ENCODE results near the gene SLC45A1. TPM values are rescaled to one million over a fixed set of nuclear protein-coding genes. Genes with fewer than 3 reads are reported as not detected.

The SLC45A1 gene
- total RNA-seq, 4 donors from 2014 or later: 5.4 to 15.1 (median 7.6) TPM

DNA sequence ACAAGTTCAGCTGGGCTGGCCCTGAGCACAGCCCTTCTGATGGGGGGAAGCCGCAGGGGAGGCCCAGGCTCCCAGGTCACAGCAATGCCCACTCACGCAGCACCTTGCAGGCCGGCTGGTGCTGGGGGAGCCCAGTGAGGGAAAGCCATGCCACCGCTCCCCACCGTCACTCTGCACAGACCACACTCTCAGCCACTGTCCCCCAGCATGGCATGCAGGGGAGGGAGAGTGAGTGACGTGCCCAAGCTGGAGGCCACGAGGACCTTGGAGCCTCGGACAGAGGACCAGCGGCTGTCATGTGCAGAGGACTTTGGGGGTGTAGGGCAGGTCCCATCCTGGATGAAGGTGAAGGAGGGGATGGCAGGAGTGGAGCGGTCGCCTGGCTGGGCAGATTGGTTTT is 25.1 kb downstream of the SLC45A1 start:
- no peaks in the 10 kb centered on the region for H3K9me3 ChIP-seq
- H3K27ac ChIP-seq: peak overlapping the region; percentile 71 to 86 (median 78)
- H3K4me3 ChIP-seq: peak overlapping the region in 1 of 4 donors; percentile 23
- 50 to 54% methylated on average over 10 to 11 of the region's 11 CpGs for WGBS, 2 donors
- DNase-seq (ENCODE audit: low spot score in 2 of 2): no peak
- H3K27me3 ChIP-seq: no peaks in the 10 kb centered on the region
- peaks cover 0 to 13% (median 6%) of the 10 kb centered on the region in 4 donors for H3K4me1 ChIP-seq
- H3K36me3 ChIP-seq: peaks cover 0 to 16% (median 0%) of the 10 kb centered on the region in 3 donors
- TF ChIP-seq EP300 (IDR thresholded peaks at IDR 0.05) (no peak), POLR2A (IDR thresholded peaks at IDR 0.05) (no peak)
- TF ChIP-seq, protein P1, sequence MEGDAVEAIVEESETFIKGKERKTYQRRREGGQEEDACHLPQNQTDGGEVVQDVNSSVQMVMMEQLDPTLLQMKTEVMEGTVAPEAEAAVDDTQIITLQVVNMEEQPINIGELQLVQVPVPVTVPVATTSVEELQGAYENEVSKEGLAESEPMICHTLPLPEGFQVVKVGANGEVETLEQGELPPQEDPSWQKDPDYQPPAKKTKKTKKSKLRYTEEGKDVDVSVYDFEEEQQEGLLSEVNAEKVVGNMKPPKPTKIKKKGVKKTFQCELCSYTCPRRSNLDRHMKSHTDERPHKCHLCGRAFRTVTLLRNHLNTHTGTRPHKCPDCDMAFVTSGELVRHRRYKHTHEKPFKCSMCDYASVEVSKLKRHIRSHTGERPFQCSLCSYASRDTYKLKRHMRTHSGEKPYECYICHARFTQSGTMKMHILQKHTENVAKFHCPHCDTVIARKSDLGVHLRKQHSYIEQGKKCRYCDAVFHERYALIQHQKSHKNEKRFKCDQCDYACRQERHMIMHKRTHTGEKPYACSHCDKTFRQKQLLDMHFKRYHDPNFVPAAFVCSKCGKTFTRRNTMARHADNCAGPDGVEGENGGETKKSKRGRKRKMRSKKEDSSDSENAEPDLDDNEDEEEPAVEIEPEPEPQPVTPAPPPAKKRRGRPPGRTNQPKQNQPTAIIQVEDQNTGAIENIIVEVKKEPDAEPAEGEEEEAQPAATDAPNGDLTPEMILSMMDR (IDR thresholded peaks at IDR 0.05): no peak

DNA sequence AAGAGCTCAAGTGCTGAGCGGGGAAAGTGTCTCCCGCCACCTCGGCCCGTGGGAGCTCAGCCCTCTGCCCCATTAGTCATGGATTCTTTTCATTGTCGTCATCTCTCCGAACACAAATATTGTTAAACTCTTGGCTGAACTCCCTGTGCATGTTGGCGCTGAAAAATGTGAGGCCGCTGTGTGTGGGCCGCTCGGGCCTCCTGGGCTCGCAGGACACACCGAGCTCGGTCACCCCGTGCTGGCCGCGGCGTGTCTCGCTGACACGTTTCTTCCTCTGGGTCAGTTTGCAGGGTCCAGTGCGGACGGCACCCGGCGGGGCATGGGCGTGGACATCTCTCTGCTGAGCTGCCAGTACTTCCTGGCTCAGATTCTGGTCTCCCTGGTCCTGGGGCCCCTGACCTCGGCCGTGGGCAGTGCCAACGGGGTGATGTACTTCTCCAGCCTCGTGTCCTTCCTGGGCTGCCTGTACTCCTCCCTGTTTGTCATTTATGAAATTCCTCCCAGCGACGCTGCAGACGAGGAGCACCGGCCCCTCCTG is 25.6 kb downstream of the SLC45A1 start:
- DNase-seq (ENCODE audit: low spot score in 2 of 2): peak; percentile 60 to 66

DNA sequence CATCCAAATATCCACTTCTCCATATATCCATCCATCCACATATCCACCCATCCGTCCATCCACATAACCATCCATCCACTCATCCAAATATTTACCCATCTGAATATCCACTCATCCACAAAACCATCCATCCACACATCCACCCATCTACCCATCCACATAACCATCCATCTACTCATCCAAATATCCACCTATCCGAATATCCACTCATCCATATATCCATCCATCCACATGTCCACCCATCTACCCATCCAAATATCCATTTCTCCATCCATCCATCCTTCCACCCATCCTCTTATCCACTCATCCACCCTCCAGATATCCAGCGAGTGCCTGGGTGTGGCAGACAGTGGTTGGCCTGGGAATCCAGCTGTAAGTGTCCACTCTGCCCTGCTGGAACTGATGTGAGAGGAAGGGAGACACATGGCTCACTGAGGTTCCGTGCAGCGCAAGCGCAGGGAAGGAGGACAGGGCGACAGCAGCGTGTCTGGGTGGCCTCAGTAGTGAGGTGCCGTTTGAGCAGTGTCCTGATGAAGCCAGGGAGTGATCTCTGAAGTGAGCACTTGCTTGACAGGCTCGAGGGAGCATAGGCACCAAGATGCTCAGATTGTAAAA is 27.1 kb downstream of the SLC45A1 start:
- Histone ChIP-seq H3K27ac (no peak overlapping the region), H3K9me3 (no peaks in the 10 kb centered on the region), H3K36me3 (no peaks in the 10 kb centered on the region), H3K4me1 (peaks cover 0 to 30% (median 11%) of the 10 kb centered on the region in 4 donors), H3K27me3 (no peaks in the 10 kb centered on the region), H3K4me3 (no peak overlapping the region)
- TF ChIP-seq POLR2A (IDR thresholded peaks at IDR 0.05): no peak
- TF ChIP-seq EP300 (IDR thresholded peaks at IDR 0.05): no peak
- TF ChIP-seq, protein P1 (IDR thresholded peaks at IDR 0.05): no peak
- no peak for DNase-seq (ENCODE audit: low spot score in 2 of 2)
- 93 to 95% methylated on average over 10 of the region's 10 CpGs for WGBS, 2 donors

More for the DNA sequence above, 25.6 kb downstream of the SLC45A1 start:
- Histone ChIP-seq H3K27me3 (no peaks in the 10 kb centered on the region), H3K9me3 (no peaks in the 10 kb centered on the region), H3K27ac (peak overlapping the region; percentile 71 to 86 (median 78)), H3K4me1 (peaks cover 0 to 17% (median 6%) of the 10 kb centered on the region in 4 donors), H3K36me3 (peaks cover 0 to 12% (median 0%) of the 10 kb centered on the region in 3 donors), H3K4me3 (peak overlapping the region in 2 of 4 donors; percentile 8 to 23)
- 19 to 25% methylated on average over 28 to 30 of the region's 32 CpGs for WGBS, 2 donors
- TF ChIP-seq EP300 (IDR thresholded peaks at IDR 0.05) (peak; percentile 88 to 94), POLR2A (IDR thresholded peaks at IDR 0.05) (no peak)

DNA sequence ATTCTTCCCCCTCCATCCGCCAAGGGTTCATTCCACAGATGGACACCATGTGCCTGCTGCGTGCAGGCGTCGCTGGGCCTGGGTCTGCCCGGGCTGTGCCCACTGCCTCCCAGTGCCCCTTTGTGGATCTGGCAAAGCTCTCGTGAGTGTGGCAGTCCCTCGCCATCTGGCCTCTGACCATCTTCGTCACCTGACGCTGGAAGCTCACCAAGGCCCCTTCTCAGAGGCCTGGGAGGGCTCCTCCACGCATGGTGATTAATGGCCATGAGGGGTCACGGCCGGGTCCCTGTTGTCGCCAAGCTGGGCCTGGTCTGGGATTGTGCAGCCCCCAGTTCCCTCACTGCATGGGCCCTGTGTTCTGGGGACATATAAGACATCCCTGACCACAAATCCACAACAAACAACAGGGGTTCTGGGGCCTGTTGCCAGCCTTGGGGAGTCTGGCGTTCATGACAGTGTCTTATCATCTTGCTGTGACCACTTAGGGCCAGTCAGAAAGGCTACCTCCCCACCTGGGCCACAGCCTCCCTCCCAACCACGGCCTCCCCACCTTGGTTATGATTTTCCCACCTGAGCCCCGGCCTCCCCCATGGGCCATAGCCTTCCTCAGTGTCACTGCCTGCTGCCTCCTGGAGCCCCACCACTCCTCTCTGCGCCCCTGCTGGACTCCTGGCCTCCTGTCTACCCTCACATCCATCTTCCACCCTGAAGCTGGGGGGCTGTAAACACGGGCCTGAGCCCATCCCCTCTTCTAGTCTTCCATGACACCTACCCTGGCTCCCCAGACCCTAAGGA is 27.9 kb downstream of the SLC45A1 start:
- TF ChIP-seq, protein P1 (IDR thresholded peaks at IDR 0.05): no peak
- TF ChIP-seq EP300 (IDR thresholded peaks at IDR 0.05) (no peak), POLR2A (IDR thresholded peaks at IDR 0.05) (no peak)
- Histone ChIP-seq H3K4me1 (peaks cover 0 to 34% (median 12%) of the 10 kb centered on the region in 4 donors), H3K27ac (peak overlapping the region in 1 of 4 donors; percentile 5), H3K36me3 (no peaks in the 10 kb centered on the region), H3K9me3 (no peaks in the 10 kb centered on the region), H3K4me3 (no peak overlapping the region), H3K27me3 (no peaks in the 10 kb centered on the region)
- 88 to 93% methylated on average over 16 to 17 of the region's 18 CpGs for WGBS, 2 donors
- no peak for DNase-seq (ENCODE audit: low spot score in 2 of 2)

DNA sequence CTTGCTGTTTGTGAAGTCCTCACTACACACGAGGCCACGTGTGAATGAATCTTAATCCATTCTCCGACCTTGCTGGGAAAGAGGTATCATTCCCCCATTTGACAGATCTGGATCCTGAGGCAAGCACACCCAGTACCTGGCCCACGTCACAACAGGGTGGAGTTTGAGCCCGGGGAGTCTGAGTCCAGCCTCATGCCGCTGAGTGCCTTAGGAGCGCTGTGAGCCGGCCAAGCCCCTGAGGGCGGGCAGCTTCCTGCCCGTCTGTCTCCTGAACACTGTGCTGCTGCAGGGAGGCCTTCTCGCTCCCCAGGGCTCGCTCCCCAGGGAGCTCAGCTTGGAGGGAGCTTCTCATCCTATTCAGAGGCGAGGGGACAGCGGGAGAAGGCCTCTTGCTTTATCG is 29.7 kb downstream of the SLC45A1 start:
- 81 to 85% methylated on average over 15 of the region's 15 CpGs for WGBS, 2 donors
- DNase-seq (ENCODE audit: low spot score in 2 of 2): no peak
- Histone ChIP-seq H3K9me3 (no peaks in the 10 kb centered on the region), H3K4me1 (peaks cover 0 to 45% (median 21%) of the 10 kb centered on the region in 4 donors), H3K27ac (peak overlapping the region in 1 of 4 donors; percentile 52), H3K27me3 (no peaks in the 10 kb centered on the region), H3K4me3 (no peak overlapping the region), H3K36me3 (no peaks in the 10 kb centered on the region)
- TF ChIP-seq POLR2A (IDR thresholded peaks at IDR 0.05) (no peak), EP300 (IDR thresholded peaks at IDR 0.05) (no peak)
